NCI-H187 treated with DMSO at 0.1 percent for 48 hours (cell line): ENCODE measurements around the gene VSIG10L.

ENCODE experiments used
- DNase-seq: peaks from one replicate; lab custom pipeline; 2025; lab: John Stamatoyannopoulos, UW

VSIG10L gene

GRCh38 chr19:51338563-51339312 is 3.2 kb downstream of the VSIG10L start:
- DNase-seq, result no peak

DNA sequence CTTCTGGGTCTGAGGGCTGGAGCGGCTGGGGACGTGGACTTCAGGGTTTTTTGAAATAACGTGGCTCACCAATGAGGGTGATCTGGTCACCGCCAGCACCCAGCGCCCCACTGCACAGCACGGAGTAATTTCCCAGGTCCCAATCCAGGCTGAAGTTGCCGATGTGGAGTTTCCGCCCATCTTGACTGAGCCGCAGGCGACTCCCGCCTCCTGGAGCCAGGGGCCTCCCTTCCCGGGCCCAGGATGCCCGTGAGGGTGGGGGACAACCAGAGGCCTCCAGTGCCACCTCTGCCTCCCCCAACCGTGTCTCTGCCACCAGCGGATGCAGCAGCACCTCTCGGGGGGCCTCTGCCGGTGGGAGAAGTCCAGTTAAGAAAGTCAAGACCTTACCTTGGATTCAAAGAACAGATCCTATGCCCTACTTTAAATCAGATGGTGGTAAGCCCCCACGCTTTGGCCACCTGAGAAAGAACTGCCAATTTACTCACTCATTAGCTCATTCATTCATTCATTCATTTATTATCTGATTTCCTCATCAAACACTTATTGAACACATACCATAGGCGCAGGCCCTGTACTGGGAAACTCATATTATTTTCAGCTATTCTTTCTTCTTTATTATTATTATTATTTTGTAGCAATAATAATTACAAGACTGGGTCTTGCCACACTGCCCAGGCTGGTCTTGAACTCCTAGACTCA is 3.9 kb downstream of the VSIG10L start:
- no peak for DNase-seq

- no peak for DNase-seq
Observed at GRCh38 chr19:51337141-51337860, 4.6 kb downstream of the VSIG10L start.

GRCh38 chr19:51333836-51334460 is 8.0 kb downstream of the VSIG10L start:
- no peak for DNase-seq

- DNase-seq, result no peak
Observed at GRCh38 chr19:51331716-51332115, 10.2 kb downstream of the VSIG10L start.

GRCh38 chr19:51331193-51331592 is 10.7 kb downstream of the VSIG10L start:
- DNase-seq, result no peak

GRCh38 chr19:51330366-51330765 is 11.6 kb downstream of the VSIG10L start:
- no peak for DNase-seq

GRCh38 chr19:51329411-51329810 is 12.5 kb downstream of the VSIG10L start:
- no peak for DNase-seq

DNA sequence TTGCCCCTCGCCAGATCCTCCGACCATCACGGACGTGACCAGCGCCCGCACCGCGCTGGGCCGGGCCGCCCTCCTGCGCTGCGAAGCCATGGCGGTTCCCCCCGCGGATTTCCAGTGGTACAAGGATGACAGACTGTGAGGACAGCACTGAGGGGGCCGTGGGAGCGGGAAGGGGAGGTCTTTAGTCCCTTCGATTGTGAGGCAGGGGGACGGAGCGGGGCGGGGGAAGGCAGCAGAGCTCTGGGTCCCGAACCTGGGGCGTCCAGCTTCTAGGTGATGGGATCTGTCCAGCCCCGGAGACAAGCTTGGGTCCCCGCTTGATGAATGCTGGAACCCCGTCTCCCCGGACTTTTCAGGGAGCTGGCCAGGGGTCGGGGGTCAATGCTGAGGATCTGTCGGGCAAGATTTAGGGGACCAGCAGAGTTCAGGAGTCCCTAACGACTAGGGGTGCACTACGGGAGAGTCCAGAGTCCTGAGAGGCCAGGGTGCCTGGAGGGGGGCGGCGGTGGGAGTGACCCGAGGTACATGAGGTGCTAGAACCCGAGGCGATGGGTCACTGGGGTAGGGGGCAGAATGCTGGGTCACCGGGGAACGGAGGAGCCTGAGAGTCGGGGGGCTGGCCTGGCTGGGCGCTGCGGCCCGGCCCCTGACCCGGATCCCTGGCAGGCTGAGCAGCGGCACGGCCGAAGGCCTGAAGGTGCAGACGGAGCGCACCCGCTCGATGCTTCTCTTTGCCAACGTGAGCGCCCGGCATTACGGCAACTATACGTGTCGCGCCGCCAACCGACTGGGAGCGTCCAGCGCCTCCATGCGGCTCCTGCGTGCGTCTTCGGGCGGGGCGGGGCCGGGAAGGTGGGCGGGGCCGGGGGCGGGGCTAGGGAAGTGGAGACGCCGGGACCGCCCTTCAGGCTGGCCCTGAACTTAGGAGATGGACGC is 14.6 kb downstream of the VSIG10L start:
- DNase-seq, result no peak

GRCh38 chr19:51326216-51327065 is 15.5 kb downstream of the VSIG10L start:
- DNase-seq, result no peak

GRCh38 chr19:51325161-51325976 is 16.6 kb downstream of the VSIG10L start:
- no peak for DNase-seq

DNA sequence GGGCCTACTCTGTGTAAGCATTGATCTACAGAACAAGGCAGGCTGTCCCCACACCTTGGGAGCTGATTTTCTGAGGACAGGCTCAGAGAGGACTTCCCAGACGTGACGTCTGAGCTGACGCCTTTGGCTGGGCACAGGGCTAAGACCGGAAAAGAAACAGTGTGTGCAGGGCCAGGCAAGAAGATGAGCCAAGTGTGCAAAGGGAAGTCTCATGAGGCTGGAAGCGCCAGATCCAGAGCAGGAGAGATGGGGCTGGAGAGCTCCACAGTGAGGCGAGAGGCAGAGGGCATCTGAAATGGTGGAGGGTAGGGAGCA is 17.8 kb downstream of the VSIG10L start:
- no peak for DNase-seq

DNA sequence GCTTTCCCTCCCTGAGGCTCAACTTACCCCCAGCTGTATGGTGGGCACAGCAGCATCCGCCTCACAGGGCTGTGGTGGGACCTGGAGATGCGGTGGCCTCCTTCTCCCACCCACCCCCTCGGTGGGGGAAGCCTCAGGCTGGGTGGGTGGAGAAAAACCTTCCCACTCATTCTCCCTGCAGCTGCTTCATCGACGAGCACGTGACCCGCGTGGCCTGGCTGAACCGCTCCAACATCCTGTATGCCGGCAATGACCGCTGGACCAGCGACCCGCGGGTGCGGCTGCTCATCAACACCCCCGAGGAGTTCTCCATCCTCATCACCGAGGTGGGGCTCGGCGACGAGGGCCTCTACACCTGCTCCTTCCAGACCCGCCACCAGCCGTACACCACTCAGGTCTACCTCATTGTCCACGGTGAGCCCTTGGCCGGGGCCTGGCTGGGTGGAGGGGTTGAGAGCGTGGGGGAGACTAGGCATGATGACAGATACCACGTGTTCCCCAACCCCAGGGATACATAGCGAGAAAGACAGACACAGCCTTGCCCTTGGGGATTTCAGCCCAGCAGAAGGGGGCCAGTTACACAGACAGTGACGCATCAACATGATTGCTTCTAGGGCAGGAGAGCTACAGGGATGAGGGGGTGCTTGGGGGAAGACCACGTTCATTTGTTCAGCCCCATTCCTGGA is 18.3 kb downstream of the VSIG10L start:
- DNase-seq, result no peak

DNA sequence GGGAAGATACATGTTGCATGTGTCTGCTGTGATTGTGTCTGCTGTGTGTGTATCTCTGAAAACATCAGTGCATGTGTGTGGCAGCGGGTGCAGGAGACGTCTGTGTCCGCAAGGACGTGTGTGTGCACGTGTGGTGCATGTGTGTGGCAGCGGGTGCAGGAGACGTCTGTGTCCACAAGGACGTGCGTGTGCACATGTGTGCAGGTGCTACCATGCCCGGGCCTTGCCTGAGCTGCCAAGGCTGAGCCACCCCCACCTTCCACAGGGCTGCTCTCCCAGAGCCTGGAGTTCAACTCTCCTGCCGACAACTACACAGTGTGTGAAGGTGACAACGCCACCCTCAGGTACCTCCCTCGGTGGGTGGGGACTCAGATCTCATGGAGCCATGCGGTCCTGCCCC is 20.1 kb downstream of the VSIG10L start:
- no peak for DNase-seq

- no peak for DNase-seq
Observed at GRCh38 chr19:51320280-51320657, 21.7 kb downstream of the VSIG10L start.

GRCh38 chr19:51319649-51320279 is 22.2 kb downstream of the VSIG10L start:
- DNase-seq, result no peak

DNA sequence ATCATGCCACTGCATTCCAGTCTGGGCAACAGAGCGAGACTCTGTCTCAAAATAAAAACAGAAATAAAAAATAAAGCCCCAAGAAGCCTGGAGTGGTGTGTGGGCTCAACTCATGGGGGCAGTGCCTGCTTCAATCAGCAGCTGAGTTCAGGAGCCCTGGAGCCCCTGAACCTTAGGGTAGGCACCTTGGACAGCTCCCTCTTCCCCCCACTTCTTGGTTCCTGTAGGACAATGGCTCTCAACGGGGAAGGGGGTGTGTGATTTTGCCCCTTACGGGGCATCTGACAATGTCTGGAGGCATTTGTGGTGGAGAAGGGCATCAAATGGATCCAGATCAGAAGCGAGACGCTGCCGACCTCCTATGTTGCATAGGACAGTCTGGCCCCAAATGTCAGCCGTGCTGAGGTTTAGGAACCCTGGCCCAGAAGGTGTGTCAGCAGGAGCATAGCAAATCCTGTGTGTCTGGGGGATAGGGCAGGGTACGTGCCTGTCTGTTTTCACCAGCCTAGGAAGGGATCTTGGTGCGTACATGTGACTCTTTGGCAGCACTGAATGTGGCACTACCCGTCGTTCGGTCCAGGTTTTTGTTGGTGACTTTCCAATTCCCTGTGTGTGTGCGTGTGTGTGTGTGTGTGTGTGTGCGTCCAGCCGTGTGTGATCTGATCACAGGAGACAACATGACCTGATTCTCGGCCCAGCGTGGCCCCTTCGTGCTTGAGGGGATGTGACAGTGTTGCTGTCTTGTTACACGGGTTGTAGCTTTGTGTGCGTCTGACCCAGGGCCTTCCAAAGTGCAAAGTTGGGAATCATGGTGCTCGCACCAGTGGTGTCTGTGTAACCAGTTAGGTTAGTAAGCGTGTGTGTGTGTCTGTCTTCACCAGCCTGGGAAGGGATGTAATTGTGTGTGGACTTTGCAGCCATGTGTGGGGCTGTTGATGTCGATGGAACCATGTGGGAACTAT is 23.0 kb downstream of the VSIG10L start:
- no peak for DNase-seq

- DNase-seq, result no peak
Observed at GRCh38 chr19:51317968-51318367, 24.0 kb downstream of the VSIG10L start.
